Tibial artery (tissue), 4 donors: ENCODE measurements around the gene GLRA2.

Experiments used
- DNase-seq, 2 donors: peaks; one replicate each; pipeline ENCODE4 v3.0.0-alpha.2; 2019
- H3K27ac ChIP-seq, 2 donors: fragments of 200-600 bp; sonication (generic) in 1 of 2; 1 replicate in 1 of 2; 2 replicates in 1 of 2; pipeline ENCODE4 v1.5.1; 2018 to 2019; ENCODE audit warnings: mild to moderate bottlenecking in 1 of 2
- H3K27me3 ChIP-seq, 2 donors: fragments of 200-600 bp; sonication (generic) in 1 of 2; one replicate each; pipeline versions ENCODE4 v1.5.1 to v1.6.0; 2016 to 2019
- H3K36me3 ChIP-seq, 3 donors: fragments of 200-600 bp; sonication (generic) in 2 of 3; one replicate each; pipeline ENCODE4 v1.5.1; 2016 to 2019; ENCODE audit warnings: mild to moderate bottlenecking in 2 of 3
- H3K4me1 ChIP-seq, 4 donors: fragments of 200-600 bp; sonication (generic) in 2 of 4; 1 replicate in 3 of 4; 2 replicates in 1 of 4; pipeline ENCODE4 v1.5.1; 2016 to 2019
- H3K4me3 ChIP-seq, 2 donors: fragments of 200-600 bp; sonication (generic) in 1 of 2; 1 replicate in 1 of 2; 2 replicates in 1 of 2; pipeline ENCODE4 v1.5.1; 2018 to 2019; ENCODE audit warnings: mild to moderate bottlenecking in 2 of 2
- H3K9me3 ChIP-seq, 3 donors: fragments of 200-600 bp; sonication (generic) in 1 of 3; one replicate each; pipeline ENCODE4 v1.5.1; 2016 to 2019
- CTCF ChIP-seq, 2 experiments: fragments of 200-600 bp in 1 of 2; fragments of 450-650 bp in 1 of 2; IDR thresholded peaks; one replicate each; pipeline ENCODE4 v1.5.1; 2017 to 2019; ENCODE audit warnings: antibody characterized with exemption in 2 of 2, mild to moderate bottlenecking in 1 of 2, moderate library complexity in 1 of 2
- intact Hi-C: fragments of 100-400 bp; cut with DNase I; formaldehyde crosslinking; loops from one replicate; pipeline ENCODE4 v1.15.0; 2023; ENCODE audit warnings: low total_unique reads

Gene GLRA2

GRCh38 chrX:14529290-14529989, at the start of gene GLRA2:
TSS of gene GLRA2 (plus strand) at chrX:14529536. CDS start at chrX:14530058, 522 bp downstream.
- Histone ChIP-seq H3K36me3 (no peaks in the 10 kb centered on the region), H3K27ac (no peak within 1 kb of the TSS), H3K27me3 (no peaks in the 10 kb centered on the region), H3K9me3 (no peaks in the 10 kb centered on the region), H3K4me1 (no peaks in the 10 kb centered on the region), H3K4me3 (no peak within 1 kb of the TSS)
- intact Hi-C loops, result no loop called here
- no peak for TF ChIP-seq CTCF (IDR thresholded peaks at IDR 0.05)
- DNase-seq, result no peak

- Histone ChIP-seq H3K27ac (no peak overlapping the region), H3K27me3 (no peaks in the 10 kb centered on the region), H3K9me3 (no peaks in the 10 kb centered on the region), H3K4me3 (no peak overlapping the region), H3K36me3 (no peaks in the 10 kb centered on the region), H3K4me1 (no peaks in the 10 kb centered on the region)
- no peak for DNase-seq
- intact Hi-C loops, result no loop called here
- no peak for TF ChIP-seq CTCF (IDR thresholded peaks at IDR 0.05)
Measured at GRCh38 chrX:14489437-14489836, 39.9 kb upstream of the GLRA2 start.

- H3K27me3 ChIP-seq, result no peaks in the 10 kb centered on the region
- DNase-seq, result no peak
- intact Hi-C loops, result no loop called here
Measured at GRCh38 chrX:14491689-14492088, 37.6 kb upstream of the GLRA2 start.

GRCh38 chrX:14496674-14497073, 32.7 kb upstream of the GLRA2 start:
- no peak for TF ChIP-seq CTCF (IDR thresholded peaks at IDR 0.05)
- no peaks in the 10 kb centered on the region for H3K9me3 ChIP-seq
- intact Hi-C loops, result no loop called here
- no peak for DNase-seq
- peak overlapping the region; percentile 22 to 58 for H3K27ac ChIP-seq
- peaks cover 0 to 3% (median 0%) of the 10 kb centered on the region in 4 donors for H3K4me1 ChIP-seq
- no peaks in the 10 kb centered on the region for H3K27me3 ChIP-seq
- peak overlapping the region; percentile 30 to 36 for H3K4me3 ChIP-seq
- no peaks in the 10 kb centered on the region for H3K36me3 ChIP-seq

More at GRCh38 chrX:14491689-14492088, 37.6 kb upstream of the GLRA2 start:
- no peaks in the 10 kb centered on the region for H3K36me3 ChIP-seq
- no peak overlapping the region for H3K4me3 ChIP-seq
- no peak overlapping the region for H3K27ac ChIP-seq
- no peak for TF ChIP-seq CTCF (IDR thresholded peaks at IDR 0.05)
- H3K9me3 ChIP-seq, result no peaks in the 10 kb centered on the region
- no peaks in the 10 kb centered on the region for H3K4me1 ChIP-seq

GRCh38 chrX:14497184-14497666, 32.1 kb upstream of the GLRA2 start:
- no peak for TF ChIP-seq CTCF (IDR thresholded peaks at IDR 0.05)
- Histone ChIP-seq H3K36me3 (no peaks in the 10 kb centered on the region), H3K27me3 (no peaks in the 10 kb centered on the region), H3K4me3 (peak overlapping the region; percentile 30 to 36), H3K27ac (peak overlapping the region; percentile 22 to 58), H3K9me3 (no peaks in the 10 kb centered on the region), H3K4me1 (peaks cover 0 to 3% (median 0%) of the 10 kb centered on the region in 4 donors)
- DNase-seq, result peak in 1 of 2 donors; percentile 19
- intact Hi-C loops, result no loop called here
